GM23338 (cell line): ENCODE measurements around the gene MRPL24. TPM values are rescaled to one million over a fixed set of nuclear protein-coding genes. Genes with fewer than 3 reads are reported as not detected.

Source experiments
- ATAC-seq: fragments of 200-7000 bp; cut with Tn5 transposase; 3 replicates; pipeline ENCODE4 v1.9.1; 2020
- DNase-seq: peaks from one replicate; pipeline ENCODE4 v3.0.0-alpha.2; 2015; ENCODE audit warnings: low spot score
- H2AFZ ChIP-seq: fragments of 200-600 bp; sonication (generic); 2 replicates; pipeline ENCODE4 v1.8.0; 2016; ENCODE audit warnings: antibody characterized with exemption, mild to moderate bottlenecking, moderate library complexity
- H3F3A ChIP-seq: fragments of 200-600 bp; sonication (generic); replicated peaks from 2 replicates; pipeline ENCODE4 v1.8.0; 2017; ENCODE audit warnings: antibody characterized with exemption, mixed run types, low read depth
- H3K27ac ChIP-seq: fragments of 200-600 bp; sonication (generic); 2 replicates; pipeline ENCODE4 v1.6.1; 2016; ENCODE audit warnings: low read depth
- H3K27me3 ChIP-seq: fragments of 200-600 bp; sonication (generic); 2 replicates; pipeline ENCODE4 v1.8.0; 2016; ENCODE audit warnings: mild to moderate bottlenecking, mixed run types, moderate library complexity; ENCODE audit not compliant: insufficient read depth
- H3K36me3 ChIP-seq: fragments of 200-600 bp; sonication (generic); 2 replicates; pipeline ENCODE4 v1.8.0; 2016; ENCODE audit warnings: mild to moderate bottlenecking; ENCODE audit not compliant: insufficient read depth
- H3K4me1 ChIP-seq: fragments of 200-600 bp; sonication (generic); 2 replicates; pipeline ENCODE4 v1.8.0; 2016; ENCODE audit warnings: mild to moderate bottlenecking, moderate library complexity; ENCODE audit not compliant: insufficient read depth
- H3K4me2 ChIP-seq: fragments of 200-600 bp; sonication (generic); 2 replicates; pipeline ENCODE4 v1.7.1; 2017; ENCODE audit warnings: mixed run types
- H3K4me3 ChIP-seq: fragments of 200-600 bp; sonication (generic); 2 replicates; pipeline ENCODE4 v1.6.1; 2016; ENCODE audit warnings: mixed run types
- H3K79me2 ChIP-seq: fragments of 200-600 bp; sonication (generic); replicated peaks from 2 replicates; pipeline ENCODE4 v1.8.0; 2017; ENCODE audit warnings: mild to moderate bottlenecking; ENCODE audit not compliant: insufficient read depth
- H3K9me2 ChIP-seq: fragments of 200-600 bp; sonication (generic); 2 replicates; pipeline ENCODE4 v1.8.0; 2017; ENCODE audit not compliant: insufficient read depth
- H4K20me1 ChIP-seq: fragments of 200-600 bp; sonication (generic); replicated peaks from 2 replicates; pipeline ENCODE4 v1.8.0; 2017; ENCODE audit warnings: mild to moderate bottlenecking; ENCODE audit not compliant: insufficient read depth
- H3K27ac Mint-ChIP-seq: 2 replicates; pipeline ENCODE4 v1.8.0; 2020; ENCODE audit warnings: inconsistent platforms, mild to moderate bottlenecking, moderate library complexity, mixed read lengths
- H3K27me3 Mint-ChIP-seq: 3 replicates; pipeline ENCODE4 v1.8.0; 2022; ENCODE audit warnings: low read depth, mild to moderate bottlenecking, moderate library complexity, mixed read lengths, inconsistent platforms; ENCODE audit not compliant: insufficient read depth, poor library complexity
- H3K36me3 Mint-ChIP-seq: 3 replicates; pipeline ENCODE4 v1.8.0; 2021; ENCODE audit warnings: low read depth, mild to moderate bottlenecking, inconsistent platforms, moderate library complexity, mixed read lengths
- H3K4me1 Mint-ChIP-seq: 3 replicates; pipeline ENCODE4 v1.8.0; 2020; ENCODE audit warnings: mild to moderate bottlenecking, inconsistent platforms, mixed read lengths
- H3K4me3 Mint-ChIP-seq: 3 replicates; pipeline ENCODE4 v1.8.0; 2021; ENCODE audit warnings: moderate library complexity, mild to moderate bottlenecking, inconsistent platforms, mixed read lengths
- H3K9me3 Mint-ChIP-seq: 3 replicates; pipeline ENCODE4 v1.8.0; 2020; ENCODE audit warnings: moderate library complexity, mild to moderate bottlenecking, inconsistent platforms, mixed read lengths
- ZNF462 ChIP-seq: fragments of 250-450 bp; sonication (Bioruptor Pico); IDR thresholded peaks from 2 replicates; pipeline ENCODE4 v1.5.0; 2020; ENCODE audit warnings: mild to moderate bottlenecking, moderate library complexity
- polyA plus RNA-seq: library from polyadenylated mRNA; unstranded; fragments of >200 nt; fragmentation: Nextera tagmentation; extraction: Ambion mirVana; gene quantifications from 2 replicates; pipeline ENCODE4 v1.2.1, GENCODE V29; 2016
- total RNA-seq: library from RNA; depleted of rRNA; stranded (reverse); fragments of >200 nt; shearing (Covaris generic); gene quantifications from 2 replicates; pipeline ENCODE4 v1.2.3, GENCODE V29; 2014
- TF ChIP-seq, protein P1 (sequence below), 2 experiments: fragments of 200-600 bp in 1 of 2; sonication (generic) in 1 of 2; conservative IDR thresholded peaks; 2 replicates each; pipeline versions ENCODE4 v1.5.1 to v1.6.1; 2016 to 2017; ENCODE audit warnings: antibody characterized with exemption in 2 of 2, low read depth in 2 of 2, mild to moderate bottlenecking in 2 of 2, moderate library complexity in 1 of 2

MRPL24 gene
- total and polyA plus RNA-seq, 2 experiments from 2014 or later = 18.8 to 45.7 TPM

GRCh38 chr1:156751451-156751756 is 10.5 kb upstream of the MRPL24 start, which contains the start of gene HDGF:
TSS of gene HDGF (minus strand) at chr1:156751675. CDS start at chr1:156751429, 246 bp downstream.
- no peaks in the 10 kb centered on the region; the same call in 2 of the 3 replicates for H3K9me3 Mint-ChIP-seq
- ATAC-seq (no peak; the same call in 2 of the 3 replicates), DNase-seq (no peak)
- H3K36me3 ChIP-seq = no peaks in the 10 kb centered on the region
- H3K27me3 ChIP-seq = no peaks in the 10 kb centered on the region
- peaks cover 40% of the 10 kb centered on the region for H3K4me1 ChIP-seq
- H3K4me2 ChIP-seq = peak within 1 kb of the TSS; percentile 100
- H2AFZ ChIP-seq = peak within 1 kb of the TSS; percentile 89
- H3K4me1 Mint-ChIP-seq = peaks cover 41% of the 10 kb centered on the region
- H3K9me2 ChIP-seq = no peaks in the 10 kb centered on the region
- H3K27me3 Mint-ChIP-seq = peaks cover 14% of the 10 kb centered on the region
- peak within 1 kb of the TSS; percentile 97 for H3K27ac Mint-ChIP-seq
- peaks cover 7% of the 10 kb centered on the region; the same call in 1 of the 2 replicates for H4K20me1 ChIP-seq
- TF ChIP-seq ZNF462 (CRISPR knock-in tag) = no peak
- TF ChIP-seq, protein P1, sequence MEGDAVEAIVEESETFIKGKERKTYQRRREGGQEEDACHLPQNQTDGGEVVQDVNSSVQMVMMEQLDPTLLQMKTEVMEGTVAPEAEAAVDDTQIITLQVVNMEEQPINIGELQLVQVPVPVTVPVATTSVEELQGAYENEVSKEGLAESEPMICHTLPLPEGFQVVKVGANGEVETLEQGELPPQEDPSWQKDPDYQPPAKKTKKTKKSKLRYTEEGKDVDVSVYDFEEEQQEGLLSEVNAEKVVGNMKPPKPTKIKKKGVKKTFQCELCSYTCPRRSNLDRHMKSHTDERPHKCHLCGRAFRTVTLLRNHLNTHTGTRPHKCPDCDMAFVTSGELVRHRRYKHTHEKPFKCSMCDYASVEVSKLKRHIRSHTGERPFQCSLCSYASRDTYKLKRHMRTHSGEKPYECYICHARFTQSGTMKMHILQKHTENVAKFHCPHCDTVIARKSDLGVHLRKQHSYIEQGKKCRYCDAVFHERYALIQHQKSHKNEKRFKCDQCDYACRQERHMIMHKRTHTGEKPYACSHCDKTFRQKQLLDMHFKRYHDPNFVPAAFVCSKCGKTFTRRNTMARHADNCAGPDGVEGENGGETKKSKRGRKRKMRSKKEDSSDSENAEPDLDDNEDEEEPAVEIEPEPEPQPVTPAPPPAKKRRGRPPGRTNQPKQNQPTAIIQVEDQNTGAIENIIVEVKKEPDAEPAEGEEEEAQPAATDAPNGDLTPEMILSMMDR (conservative IDR thresholded peaks at IDR 0.05; ENCODE audit: low read depth in 2 of 2) = no peak
- H3F3A ChIP-seq = peaks cover 32% of the 10 kb centered on the region
- peak within 1 kb of the TSS; percentile 89 for H3K4me3 Mint-ChIP-seq
- H3K36me3 Mint-ChIP-seq = peaks cover 21% of the 10 kb centered on the region
- peak within 1 kb of the TSS; percentile 97 for H3K27ac ChIP-seq
- H3K79me2 ChIP-seq = peaks cover 57% of the 10 kb centered on the region
- H3K4me3 ChIP-seq = peak within 1 kb of the TSS; percentile 99
